GM21619 (cell line): Measurements from ENCODE around the gene ZNF816.
"Not testable (repeated sequence)": the region's sequence is repeated elsewhere in the genome, so short reads cannot be mapped to it uniquely, and the experiment has no call there.

ENCODE experiments used
- ATAC-seq: cut with Tn5 transposase; IDR thresholded peaks from one replicate; pipeline ENCODE4 v1.9.1; 2021; ENCODE audit not compliant: unreplicated experiment

ZNF816 gene

DNA sequence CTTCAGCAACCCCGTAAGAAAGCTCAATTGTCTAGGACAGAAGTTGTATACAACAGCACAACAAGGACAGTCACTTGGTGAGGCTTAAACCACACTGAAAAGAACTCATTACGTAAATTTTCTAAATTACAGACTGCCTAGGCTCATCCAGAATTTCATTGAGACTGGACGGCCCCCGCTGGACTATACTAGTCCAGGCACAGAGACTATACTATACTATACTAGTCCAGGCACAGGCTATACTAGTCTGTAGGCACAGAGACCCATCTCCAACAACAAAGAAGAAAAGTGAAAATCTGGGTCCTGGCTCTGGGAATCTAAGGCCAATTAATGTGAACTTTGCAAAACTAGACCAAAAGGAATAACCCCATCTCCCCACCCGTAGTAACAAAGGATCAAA is 700 bp downstream of the ZNF816 start:
- no peak for ATAC-seq

DNA sequence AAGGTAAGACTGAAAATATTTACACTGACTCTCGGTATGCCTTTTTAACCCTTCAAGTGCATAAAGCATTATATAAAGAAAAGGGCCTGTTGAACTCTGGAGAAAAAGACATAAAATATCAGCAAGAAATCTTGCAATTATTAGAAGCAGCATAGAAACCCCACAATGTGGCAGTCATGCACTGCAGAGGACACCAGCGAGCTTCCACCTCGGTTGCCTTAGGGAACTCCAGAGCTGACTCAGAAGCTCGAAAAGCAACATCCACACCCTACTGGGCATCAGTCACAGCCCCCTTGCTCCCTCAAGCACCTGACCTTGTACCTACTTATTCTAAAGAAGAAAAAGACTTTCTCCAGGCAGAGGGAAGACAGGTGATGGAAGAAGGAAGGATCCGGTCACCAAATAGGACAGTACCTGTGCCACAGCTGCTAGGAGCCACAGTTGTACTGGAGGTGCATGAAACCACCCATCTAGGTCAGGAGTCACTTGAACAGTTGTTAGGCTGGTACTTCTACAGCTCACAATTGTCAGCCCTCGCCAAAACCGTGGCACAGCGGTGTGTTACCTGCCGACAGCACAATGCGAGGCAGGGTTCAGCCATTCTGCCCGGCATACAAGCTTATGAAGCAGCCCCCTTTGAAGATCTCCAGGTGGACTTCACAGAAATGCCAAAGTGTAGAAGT is 2.9 kb downstream of the ZNF816 start:
- ATAC-seq: no peak

DNA sequence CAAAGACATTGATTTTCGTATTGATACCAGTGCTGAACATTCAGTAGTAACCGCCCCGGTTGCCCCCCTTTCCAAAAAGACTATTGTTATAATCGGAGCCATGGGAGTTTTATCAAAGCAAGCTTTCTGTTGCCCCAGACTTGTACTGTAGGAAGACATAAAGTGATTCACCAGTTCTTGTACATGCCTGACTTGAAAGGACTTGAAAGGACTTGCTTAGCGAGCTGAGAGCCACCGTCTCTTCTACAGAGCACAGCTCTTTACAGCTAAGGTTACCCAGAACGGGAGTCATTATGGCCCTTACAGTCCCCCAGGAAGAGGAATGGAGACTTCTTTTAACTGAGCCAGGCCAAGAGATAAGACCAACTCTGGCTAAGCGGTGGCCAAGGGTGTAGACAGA is 5.1 kb downstream of the ZNF816 start:
- no peak for ATAC-seq

DNA sequence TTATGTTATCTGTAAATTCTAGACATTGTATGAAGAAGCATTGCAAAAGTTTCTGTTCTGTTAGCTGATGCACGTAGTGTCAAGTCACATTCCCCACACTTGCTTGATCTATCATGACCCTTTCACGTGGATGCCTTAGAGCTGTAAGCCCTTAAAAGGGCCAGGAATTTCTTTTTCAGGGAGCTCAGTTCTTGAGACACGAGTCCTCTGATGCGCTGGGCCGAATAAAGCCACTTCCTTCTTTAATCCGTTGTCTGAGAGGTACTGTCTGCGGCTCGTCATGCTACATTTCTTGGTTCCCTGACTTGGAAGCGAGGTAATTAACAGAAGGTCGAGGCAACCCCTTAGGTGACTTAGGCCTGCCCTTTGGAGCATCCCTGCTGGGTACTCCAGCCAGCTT is 5.8 kb downstream of the ZNF816 start:
- ATAC-seq: no peak

DNA sequence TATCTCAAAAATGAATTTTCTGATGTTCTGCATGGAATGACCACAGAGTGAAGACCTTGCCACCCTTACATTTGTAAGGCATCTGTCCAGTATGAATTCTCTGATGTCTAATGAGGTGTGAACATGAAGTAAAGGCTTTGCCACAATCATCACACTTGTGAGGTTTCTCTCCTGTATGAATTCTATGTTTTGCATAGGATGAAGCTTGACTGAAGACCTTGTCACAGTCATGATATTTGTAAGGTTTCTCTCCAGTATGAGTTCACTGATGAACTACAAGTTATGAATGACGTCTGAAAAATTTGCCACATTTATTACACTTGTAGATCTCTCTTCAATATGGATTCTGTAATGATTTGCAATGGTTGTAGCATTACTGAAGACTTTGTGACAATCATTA is 13.3 kb downstream of the ZNF816 start:
- no peak for ATAC-seq

DNA sequence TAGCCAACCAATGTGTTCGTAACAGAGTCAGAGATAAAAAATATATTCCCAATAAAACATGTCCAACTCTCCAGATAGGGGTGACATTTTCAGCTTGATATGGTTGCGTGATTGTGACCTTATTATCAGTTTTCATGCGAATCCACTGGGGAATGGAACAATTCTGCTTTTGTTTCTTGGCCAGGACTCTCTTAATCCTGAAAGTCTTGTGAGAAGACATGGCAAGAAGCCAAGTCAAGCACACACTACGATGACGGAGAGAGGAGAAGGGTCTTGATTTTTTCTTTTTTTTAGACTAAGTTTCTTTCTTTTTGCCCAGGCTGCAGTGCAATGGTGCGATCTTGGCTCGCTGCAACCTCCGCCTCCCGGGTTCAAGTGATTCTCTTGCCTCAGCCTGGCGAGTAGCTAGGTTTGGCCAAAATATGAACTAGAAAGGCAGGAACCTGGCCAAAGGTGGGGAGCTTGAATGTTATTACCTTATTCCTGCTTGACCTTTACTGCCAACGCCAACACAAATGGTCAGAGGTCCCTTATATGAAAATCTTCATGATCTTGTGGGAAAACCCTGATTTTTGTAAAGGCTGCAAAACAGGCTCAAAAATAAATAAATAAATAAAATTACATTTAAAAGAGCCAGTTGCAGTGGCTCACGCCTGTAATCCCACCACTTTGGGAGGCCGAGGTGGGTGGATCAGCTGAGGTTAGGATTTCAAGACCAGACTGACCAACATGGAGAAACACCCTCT is 14.5 kb downstream of the ZNF816 start:
- ATAC-seq: no peak

DNA sequence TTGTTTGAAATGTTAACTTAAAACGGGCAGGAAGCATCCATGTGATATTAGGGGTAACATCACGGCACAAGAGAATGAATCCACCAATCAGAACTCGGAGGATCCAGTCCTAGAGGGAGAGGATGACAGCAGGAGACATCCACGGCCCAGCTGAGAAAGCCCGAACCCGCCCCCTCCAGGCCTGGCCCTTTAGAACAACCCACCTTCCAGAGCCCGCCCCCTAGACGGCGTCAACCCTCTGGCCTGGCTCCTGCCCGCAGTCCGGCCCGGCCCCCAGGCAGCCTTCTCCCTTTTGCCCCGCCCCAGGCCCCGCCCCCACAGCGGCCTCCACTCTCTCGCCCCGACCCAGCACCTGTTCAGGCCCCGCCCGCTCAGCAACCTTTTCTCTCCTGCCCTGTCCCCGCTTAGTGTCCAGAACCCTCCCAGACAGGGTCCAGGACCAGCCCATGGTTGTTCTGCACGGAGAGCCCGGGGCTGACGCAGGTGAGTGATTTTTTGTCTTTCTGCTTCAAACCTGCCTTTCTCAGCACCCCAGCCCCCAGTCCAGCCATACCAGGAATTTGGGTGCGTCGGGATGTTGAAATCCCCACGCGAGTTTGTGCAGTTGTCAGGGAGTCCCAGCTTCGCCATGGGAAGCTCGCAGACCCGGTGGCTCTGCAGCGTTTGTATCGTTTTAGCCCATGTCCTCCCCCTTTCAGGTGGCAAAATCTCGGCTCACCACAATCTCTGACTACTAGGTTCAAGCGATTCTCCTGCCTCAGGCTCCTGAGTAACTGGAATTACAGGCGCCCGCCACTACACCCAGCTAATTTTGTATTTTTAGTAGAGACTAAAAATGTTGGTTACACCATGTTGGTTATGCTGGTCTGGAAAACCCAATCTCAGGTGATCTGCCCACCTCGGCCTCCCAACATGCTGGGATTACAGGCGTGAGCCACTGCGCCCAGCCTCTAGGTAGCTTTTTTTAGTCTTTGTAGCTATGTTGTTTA is 16.1 kb downstream of the ZNF816 start:
- ATAC-seq: no peak

DNA sequence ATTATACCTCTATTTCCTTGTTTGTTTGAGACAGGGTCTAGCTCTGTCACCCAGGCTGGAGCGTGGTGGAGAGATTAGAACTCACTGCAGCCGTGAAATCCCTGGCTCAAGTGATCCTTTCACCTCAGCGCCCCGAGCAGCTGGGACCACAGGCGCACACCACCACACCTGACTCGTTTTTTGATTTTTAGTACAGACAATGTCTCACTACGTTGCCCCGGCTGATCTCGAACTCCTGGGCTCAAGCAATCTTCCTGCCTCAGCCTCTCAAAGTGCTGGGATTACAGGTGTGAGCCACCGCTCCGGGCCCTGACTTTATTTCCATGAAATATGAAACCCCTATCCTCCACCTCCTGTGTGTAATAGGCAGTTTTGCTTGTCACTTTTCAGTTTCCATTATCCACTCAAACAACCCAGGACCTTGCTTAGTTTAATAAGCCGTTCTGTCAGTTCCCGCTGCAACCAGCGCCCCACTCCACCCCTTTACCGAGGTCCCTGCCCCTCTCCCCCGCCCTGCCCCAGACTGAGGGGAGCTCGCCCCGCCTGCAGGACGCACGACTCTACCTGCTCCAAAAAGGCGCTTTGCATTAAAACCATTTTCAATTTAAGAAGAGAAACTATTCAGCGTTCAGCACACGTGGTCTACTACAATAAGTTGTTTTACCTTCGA is 16.9 kb downstream of the ZNF816 start:
- ATAC-seq: no peak

DNA sequence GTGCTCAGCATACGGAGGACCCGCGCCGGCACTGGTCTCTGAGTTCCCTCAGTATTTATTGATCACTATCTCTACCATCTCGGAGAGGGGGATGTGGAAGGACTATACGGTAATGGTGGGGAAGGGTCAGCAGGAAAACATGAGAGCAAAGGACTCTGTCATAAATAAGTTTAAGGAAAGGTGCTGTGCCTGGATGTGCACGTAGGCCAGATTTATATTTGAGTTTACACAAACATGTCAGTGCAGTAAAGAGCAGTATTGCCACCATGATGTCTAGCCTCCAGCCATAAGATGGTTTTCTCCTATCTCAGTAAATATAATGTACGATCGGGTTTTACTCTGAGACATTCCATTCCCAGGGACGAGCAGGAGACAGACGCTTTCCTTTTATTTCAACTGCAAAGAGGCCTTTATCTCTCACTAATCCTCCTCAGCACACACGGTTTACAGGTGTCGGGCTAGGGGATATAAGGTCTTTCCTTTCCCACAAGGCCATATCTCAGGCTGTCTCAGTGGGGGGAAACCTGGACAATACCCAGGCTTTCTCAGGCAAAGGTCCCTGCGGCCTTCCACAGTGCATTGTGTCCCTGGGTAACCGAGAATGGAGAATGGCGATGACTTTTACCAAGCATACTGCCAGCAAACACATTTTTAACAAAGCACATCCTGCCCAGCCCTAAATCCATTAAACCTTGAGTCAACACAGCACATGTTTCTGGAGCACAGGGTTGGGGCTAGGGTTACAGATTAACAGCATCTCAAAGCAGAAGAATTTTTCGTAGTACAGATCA is 17.8 kb downstream of the ZNF816 start:
- not testable (repeated sequence) for ATAC-seq

DNA sequence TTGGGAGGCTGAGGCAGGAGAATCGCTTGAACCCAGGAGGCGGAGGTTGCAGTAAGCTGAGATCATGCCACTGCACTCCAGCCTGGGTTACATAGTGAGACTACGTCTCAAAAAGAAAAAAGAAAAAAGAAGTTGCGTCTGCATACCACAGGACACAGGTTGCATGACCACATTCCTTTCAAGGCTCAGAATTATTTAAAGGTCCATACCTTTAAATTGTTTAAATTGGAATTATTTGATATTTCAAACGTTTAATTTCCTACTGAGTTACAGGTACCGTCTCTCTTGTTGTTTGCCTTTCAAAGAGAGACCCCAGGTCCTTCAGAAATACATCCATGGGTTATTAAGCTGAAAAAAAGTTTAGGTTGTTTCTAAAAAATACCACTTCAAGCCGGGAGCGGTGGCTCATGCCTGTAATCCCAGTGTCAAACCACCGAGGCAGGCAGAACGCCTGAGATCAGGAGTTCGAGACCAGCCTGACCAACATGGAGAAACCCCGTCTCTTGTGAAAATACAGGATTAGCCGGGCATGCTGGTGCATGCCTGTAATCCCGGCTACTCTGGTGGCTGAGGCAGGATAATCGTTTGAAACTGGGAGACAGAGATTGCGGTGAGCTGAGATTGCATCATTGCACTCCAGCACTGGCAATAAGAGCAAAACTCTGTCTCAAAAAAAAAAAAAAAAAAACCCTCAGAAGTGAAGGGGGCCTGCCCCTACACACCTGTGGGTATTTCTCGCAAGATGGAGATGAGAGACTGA is 18.6 kb downstream of the ZNF816 start:
- ATAC-seq: no peak

DNA sequence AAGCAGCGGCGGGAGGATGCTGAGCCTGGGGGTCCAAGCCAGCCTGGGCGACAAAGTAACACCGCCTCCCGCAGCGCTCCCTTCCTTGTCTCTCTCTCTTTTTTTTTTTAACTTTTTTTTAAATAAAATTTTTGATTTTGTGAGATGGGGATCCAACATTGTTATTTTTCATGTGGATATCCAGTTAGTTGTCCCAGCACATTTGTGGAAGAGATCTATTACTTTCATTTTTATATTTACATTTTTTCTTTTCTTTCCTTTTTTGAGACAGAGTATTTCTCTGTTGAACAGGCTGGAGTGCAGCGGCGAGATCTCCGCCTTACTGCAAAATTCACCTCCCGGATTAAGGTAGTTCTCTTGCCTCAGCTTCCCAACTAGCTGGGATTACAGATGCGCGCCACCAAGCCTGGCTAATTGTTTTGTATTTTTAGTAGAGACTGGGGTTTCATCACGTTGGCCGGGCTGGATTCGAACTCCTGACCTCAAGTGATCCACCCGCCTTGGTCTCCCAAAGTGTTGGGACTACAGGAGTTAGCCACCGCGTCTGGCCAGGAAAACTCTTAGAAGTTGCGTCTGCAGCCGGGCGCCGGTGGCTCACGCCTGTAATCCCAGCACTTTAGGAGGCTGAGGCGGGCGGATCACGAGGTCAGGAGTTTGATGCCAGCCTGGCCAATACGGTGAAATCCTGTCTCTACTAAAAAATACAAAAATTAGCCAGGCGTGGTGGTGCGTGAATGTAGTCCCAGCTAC is 19.4 kb downstream of the ZNF816 start:
- ATAC-seq: peak; percentile 15

DNA sequence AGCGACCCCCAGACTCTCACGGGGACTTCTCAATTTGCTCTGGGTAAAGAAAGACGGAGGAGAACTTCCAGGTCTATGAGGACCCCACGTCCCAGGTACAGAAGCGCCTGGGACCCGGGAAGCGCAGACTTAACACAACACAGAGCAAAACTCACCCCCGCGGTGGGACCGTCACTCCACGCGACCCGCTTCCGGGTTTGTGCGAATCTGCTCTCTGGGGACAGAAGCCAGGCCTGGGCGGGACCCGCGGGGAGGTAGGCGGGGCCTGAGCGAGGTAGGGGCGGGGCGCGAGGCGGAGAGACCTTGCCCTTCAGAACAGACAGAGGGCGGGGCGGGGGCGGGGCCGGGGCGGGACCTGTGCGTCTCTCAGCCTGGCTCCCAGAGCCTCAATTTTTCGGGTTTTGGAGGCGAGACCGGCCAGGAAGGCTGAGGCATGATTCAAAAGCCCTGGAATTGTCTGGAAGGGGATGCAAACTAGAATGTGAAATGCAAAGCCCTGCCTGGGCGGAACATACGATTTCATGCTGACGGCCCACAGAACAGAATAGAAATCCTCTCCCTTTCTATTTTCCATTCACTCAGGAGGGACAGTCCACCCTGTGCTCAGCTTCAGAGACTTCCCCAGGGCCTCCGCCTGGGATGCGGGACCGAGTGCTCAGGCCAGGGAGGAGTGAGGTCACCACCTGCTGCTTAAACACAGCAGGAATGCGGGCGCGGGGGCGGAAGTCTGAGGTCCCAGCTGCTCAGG is 20.1 kb downstream of the ZNF816 start:
- ATAC-seq: peak; percentile 90

DNA sequence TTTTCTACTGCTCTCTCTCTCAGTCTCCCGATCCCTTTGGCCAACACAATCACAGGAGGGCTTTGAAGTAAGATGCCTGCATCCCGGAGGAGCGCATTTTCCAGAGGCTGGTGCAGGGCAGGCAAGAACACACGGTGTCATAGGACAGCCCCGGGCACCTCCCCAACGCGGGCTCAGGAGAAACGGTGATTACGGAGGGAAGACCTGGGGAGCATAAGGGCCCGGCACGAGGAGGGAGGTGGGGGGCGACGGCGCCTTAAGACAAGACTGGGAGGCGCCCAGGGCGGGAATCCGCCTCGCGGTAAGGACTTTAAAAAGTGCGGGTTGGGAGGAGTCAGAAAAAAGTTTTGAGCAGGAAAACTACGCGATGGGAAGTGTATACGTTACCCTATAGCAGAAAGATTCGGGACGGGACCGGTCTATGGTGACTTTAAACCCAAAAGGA is 20.7 kb downstream of the ZNF816 start:
- peak; percentile 28 for ATAC-seq

DNA sequence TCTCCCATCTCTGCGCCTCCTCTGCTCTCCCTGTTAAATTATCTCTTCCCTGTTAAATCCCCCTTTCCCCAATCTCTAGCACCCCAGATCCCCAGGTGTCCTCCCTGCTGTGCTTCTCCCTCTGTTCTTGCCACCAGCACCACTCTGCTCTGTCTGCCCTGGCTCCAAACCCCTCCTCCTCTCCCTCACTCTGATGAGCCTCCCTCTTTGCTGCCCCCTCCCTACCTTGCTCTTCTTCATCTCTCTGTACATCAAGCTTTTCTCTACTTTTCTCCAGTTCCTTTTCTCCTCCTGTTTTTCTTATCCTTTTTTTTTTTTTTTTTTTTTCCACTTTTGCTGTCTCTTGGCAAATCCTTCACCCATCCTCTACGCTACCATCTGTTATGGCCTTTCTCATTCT is 21.2 kb downstream of the ZNF816 start:
- not testable (repeated sequence) for ATAC-seq

DNA sequence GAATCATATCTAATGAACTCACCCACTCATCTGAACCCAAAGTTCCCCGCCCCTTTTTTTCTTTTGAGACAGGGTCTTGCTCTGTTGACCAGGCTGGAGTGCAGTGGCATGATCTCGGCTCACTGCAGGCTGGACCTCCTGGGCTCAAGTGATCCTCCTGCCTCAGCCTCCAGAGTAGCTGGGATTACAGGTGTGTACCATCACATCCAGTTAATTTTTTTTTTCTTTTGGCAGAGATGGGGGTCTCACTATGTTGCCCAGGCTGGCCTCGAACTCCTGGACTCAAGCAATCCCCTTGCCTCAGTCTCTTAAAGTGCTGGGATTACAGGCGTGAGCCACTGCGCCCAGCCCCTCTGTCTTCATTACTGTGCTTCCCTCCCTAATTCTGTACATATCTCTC is 21.8 kb downstream of the ZNF816 start:
- not testable (repeated sequence) for ATAC-seq

DNA sequence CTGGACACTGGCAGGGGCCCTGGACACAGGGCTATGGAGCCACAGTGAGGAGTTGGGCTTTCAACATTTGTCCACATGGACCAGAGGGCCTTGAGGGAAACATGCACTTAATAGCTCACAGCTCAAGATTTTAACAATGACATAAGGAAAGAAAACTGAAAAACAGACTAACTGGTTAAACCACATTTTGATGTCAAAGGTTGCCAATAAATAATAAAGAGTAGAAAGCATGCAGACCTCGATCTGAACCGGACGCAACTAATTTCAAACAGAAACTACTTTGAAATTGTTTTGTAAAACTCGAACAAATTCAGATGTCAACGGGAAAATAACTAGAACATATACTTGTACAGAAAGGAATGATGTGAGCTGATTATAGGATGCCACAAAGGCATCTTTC is 23.9 kb downstream of the ZNF816 start:
- no peak for ATAC-seq

DNA sequence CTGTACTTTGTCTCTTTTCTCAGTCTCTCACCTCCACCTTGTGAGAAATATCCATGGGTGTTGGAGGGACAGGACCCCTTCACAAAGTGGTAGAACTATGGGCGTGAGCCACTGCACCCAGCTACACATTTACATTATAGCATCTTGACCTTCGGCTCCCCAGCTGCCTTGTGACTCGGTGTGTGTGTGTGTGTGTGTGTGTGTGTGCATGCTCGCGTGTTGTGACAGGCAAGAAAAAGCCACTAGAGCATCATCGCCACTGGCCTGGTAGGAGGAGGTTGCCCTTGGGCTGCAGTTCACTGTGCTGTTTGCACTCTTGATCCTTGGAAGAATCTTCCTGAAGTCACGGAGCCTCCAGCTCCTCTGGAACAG is 25.7 kb downstream of the ZNF816 start:
- no peak for ATAC-seq
